SIG-M5 (cell line): ENCODE results near the gene EML5.

Experiments used
- DNase-seq: peaks from one replicate; lab custom pipeline; 2025; lab: John Stamatoyannopoulos, UW

The EML5 gene

GRCh38 chr14:88707088-88707487 lies 85.7 kb downstream of the EML5 start:
- DNase-seq: no peak

- no peak for DNase-seq
Observed at GRCh38 chr14:88706425-88706824, 86.3 kb downstream of the EML5 start.

- no peak for DNase-seq
Observed at GRCh38 chr14:88698651-88699050, 94.1 kb downstream of the EML5 start.

GRCh38 chr14:88695870-88696269 lies 96.9 kb downstream of the EML5 start:
- DNase-seq: no peak

GRCh38 chr14:88688386-88688785 lies 104.4 kb downstream of the EML5 start:
- DNase-seq: no peak

GRCh38 chr14:88683119-88683518 lies 109.6 kb downstream of the EML5 start:
- no peak for DNase-seq

- no peak for DNase-seq
Observed at GRCh38 chr14:88682495-88683114, 110.1 kb downstream of the EML5 start.

- DNase-seq: no peak
Observed at GRCh38 chr14:88681755-88682494, 110.8 kb downstream of the EML5 start.

GRCh38 chr14:88669346-88669745 lies 123.4 kb downstream of the EML5 start:
- DNase-seq: no peak

GRCh38 chr14:88668448-88669116 lies 124.2 kb downstream of the EML5 start:
- no peak for DNase-seq

- peak; percentile 40 for DNase-seq
Observed at GRCh38 chr14:88667555-88668273, 125.0 kb downstream of the EML5 start.

- DNase-seq: no peak
Observed at GRCh38 chr14:88660056-88660455, 132.7 kb downstream of the EML5 start.

GRCh38 chr14:88639221-88639620 lies 153.5 kb downstream of the EML5 start:
- no peak for DNase-seq

- no peak for DNase-seq
Observed at GRCh38 chr14:88632512-88632911, 160.2 kb downstream of the EML5 start.

GRCh38 chr14:88631091-88631490 lies 161.7 kb downstream of the EML5 start:
- no peak for DNase-seq

GRCh38 chr14:88630565-88630964 lies 162.2 kb downstream of the EML5 start:
- DNase-seq: no peak

GRCh38 chr14:88628462-88628861 lies 164.3 kb downstream of the EML5 start:
- DNase-seq: no peak

GRCh38 chr14:88628033-88628432 lies 164.7 kb downstream of the EML5 start:
- DNase-seq: no peak

GRCh38 chr14:88625671-88626070 lies 167.1 kb downstream of the EML5 start:
- no peak for DNase-seq

GRCh38 chr14:88621100-88621499 lies 171.7 kb downstream of the EML5 start:
- no peak for DNase-seq

GRCh38 chr14:88618476-88618875 lies 174.3 kb downstream of the EML5 start:
- DNase-seq: no peak

GRCh38 chr14:88617479-88617878 lies 175.3 kb downstream of the EML5 start:
- no peak for DNase-seq

- DNase-seq: no peak
Observed at GRCh38 chr14:88616697-88617096, 176.1 kb downstream of the EML5 start.
